Temporal lobe (tissue), 1 donor: ENCODE data around the gene BRD3. TPM values are rescaled to one million over a fixed set of nuclear protein-coding genes. Genes with fewer than 3 reads are reported as not detected.

ENCODE experiments used
- total RNA-seq: library from RNA; depleted of rRNA; stranded (reverse); fragments of >200 nt; gene quantifications from one replicate; pipeline ENCODE4 v1.2.3, GENCODE V29; 2014

BRD3 gene
- total RNA-seq, 1 donor from 2014 or later, result 29.0 TPM

Other genes starting within 250 kb of the BRD3 start
- 39.1 TPM for gene VAV2, start 75.7 kb downstream of the BRD3 start, total RNA-seq
- gene BRD3OS, start 42.5 kb downstream of the BRD3 start, total RNA-seq, result 18.9 TPM
- 20.2 TPM for gene WDR5, start 68.1 kb upstream of the BRD3 start, total RNA-seq
- gene RNU6ATAC, start 96.5 kb upstream of the BRD3 start, total RNA-seq, result under 0.01 TPM